ENCODE measurements around the gene DDX18.
A peak's percentile ranks its signal among the peaks of the same experiment; 100 is the strongest.
"Not testable (repeated sequence)": the region's sequence is repeated elsewhere in the genome, so short reads cannot be mapped to it uniquely, and the experiment has no call there.

DDX18 gene

DNA sequence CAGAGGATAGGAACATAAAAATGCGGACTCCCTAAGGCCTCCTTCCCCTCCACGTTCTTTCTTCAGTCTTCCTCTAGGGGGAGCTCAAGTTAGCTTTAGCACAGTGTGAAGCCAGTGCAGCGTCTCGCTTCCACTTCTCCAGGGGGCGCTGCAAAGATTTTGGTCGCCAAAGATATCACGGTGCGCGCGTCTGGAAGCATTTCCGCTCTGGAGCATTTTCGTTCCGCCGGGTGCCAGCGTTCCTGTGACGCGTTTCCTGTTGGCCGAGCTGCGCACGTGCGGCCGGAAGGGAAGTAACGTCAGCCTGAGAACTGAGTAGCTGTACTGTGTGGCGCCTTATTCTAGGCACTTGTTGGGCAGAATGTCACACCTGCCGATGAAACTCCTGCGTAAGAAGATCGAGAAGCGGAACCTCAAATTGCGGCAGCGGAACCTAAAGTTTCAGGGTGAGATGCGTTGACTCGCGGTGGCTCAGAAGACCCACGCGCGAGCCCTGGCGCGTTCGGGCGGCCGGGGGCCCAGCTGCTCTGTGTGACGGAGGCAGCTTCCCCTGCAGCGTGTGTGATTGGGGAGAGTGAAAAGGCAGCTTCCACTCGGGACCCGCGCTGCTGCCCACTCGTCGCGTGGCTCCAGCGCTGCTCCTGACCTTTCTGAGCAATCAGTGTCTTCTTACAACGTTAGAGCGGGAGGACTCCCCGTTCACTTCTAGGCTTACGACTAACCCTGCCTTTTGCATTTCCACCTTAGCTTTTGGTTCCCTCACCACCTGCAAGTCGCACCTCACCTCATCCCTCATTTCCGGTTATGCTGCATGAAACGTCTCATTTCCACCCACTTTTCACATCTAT is at the start of gene DDX18:
DDX18 (plus strand) TSS at position 275 of the 848 bp plus-strand sequence; CDS start at position 362, 87 bp downstream.
- peak; percentile 98 for DNase-seq

DNA sequence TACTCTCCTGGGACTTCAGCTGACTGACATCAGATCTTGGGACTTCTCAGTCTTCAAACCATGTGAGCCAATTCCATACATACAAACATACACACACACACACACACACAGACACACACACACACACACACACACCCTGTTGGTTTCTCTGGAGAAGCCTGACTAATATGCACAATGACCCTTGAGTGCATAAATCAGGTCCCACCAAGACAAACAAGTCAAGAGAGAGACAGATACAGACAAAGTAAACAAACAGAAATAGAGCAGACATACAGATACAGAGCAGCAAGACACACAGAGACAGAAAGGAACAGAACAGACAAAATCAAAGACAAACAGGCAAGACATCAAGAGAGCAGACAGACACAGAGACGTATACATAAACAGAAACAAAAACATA is 43.8 kb upstream of the DDX18 start:
- no peak for DNase-seq

DNA sequence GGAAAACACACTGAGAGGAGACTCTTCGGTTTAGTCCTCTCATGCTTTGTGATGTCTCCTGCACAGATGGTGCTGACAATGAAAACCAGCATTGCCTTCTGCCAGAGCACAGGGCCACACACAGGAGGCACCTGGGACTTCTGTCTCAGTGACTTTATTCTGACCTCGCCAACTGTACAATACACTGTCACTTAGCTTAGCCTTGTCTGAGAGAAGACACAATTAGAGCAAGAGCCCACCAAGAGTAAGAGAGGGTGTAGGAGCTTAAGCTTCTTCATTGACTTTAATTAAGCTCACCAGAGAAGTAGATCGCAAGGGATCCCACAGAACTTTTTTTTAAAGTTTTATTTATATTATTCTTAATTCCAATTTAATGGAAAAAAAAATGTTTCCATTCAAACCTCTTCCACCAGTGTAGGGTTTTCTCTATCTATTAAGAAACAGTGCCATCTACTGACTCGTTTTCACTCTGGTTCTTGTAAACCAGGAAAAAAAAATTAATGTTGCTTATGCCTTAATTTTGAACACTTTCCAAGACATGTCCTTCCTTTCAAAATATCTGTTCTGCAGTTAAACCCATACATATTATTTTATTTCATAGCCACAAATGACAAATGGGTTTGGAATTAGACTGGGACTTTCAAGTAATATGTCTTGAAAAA is 42.4 kb upstream of the DDX18 start:
- no peak for DNase-seq

DNA sequence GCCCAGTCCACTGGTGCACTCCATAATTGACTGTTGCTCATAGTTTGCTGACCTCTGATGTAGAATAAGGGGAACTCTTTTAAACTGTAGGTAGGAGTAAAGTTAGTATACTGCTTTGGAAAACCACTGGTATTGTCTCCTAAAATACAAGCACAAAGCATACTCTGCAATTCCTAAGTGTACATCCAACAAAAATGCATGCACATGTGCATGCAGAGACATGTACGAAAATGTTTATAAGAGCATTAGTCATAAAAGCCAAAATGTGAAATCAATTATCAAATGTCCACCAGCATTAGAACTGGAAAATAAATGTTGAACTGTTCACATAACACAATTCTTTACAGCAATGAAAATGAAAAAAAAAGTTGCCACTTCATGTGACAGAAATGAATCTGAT is 39.8 kb upstream of the DDX18 start:
- DNase-seq: no peak

DNA sequence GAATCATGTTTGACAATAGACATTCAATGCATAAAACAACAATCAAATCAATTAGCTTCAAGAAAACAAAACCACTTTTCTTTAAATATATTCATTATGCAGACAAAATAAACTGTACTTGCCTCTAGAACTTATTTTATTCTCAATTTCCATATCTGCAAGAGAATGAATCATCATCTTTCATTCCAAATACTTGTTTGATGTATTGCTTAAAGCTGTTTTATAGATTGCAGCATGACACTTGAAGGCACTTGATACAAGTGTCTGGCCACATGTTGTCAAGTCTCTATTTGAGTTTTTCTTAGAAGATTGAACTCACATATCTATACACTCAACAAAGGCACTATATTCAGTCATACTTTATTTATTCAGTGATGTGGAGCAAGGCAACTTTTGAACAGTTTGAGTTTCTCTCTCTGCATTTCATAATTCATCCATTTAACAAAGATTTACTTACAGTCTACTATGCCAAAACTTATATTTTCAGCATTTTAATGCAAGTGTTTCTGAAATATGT is 38.7 kb upstream of the DDX18 start:
- DNase-seq: no peak

DNA sequence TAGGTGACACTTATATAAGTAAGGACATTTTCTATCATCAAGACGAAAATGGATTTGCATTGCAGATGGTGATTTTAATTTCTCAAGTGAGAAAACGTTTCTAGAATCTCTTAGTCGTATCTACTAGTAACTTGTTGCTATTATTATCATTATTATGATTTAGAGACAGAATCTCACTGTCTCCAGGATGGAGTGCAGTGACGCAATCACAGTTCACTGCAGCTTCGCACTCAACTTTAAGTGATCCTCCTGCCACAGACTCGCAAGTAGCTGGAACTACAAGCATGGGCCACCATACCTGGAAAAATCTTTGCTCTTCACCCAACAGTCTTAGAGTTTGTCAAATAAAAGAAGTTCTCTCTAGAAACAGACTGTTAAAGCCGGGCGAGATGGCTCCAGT is 37.6 kb upstream of the DDX18 start:
- no peak for DNase-seq

DNA sequence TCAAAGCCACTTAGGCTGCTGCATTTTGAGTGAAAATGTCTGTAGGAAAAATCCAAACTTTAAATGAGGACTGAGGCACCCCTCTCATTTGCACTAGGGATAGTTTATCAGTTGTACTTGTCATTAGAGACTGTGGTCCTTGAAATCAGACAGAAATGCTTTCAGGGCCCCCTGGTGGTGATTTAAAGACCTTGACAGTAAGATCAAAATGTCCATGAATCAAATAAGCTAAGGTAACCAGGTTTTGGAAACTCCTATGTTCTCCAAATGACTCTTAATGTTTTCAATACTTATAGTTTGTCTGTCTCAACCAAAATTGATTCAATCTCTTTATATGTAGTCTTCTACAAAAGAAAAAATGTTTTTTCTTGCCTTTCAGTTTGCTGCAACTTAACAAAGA is 28.8 kb upstream of the DDX18 start:
- no peak for DNase-seq

DNA sequence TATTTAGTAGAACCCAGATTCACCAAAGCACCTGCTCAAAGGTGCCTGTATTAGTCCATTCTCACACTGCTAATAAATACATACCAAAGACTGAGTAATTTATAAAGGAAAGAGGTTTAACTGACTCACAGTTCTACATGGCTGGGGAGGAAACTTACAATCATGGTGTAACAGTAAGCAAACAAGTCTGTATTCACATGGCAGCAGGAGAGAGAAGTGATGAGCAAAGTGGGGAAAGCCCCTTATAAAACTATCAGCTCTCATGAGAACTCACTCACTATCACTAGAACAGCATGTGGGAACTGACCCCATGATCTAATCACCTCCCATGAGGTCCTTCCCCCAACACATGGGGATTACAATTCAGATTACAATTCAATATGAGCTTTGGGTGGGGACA is 28.0 kb upstream of the DDX18 start:
- DNase-seq: no peak

DNA sequence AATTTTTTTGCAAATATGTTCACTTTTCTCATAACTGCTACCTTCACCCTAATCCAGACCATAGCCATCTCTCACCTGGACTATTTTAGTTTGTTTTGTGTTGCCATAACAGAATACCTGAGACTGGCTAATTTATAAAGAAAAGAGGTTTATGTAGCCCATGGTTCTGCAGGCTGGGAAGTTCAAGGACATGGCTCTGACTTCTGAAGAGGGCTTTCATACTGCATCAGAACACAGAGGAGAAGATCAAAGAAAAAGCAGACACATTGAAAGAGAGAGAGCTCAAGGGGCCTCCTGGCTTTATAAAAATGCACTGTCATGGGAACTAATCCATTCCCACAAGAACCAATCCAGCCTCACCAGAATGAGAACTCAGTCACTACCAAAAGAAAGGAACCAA is 25.0 kb upstream of the DDX18 start:
- no peak for DNase-seq

DNA sequence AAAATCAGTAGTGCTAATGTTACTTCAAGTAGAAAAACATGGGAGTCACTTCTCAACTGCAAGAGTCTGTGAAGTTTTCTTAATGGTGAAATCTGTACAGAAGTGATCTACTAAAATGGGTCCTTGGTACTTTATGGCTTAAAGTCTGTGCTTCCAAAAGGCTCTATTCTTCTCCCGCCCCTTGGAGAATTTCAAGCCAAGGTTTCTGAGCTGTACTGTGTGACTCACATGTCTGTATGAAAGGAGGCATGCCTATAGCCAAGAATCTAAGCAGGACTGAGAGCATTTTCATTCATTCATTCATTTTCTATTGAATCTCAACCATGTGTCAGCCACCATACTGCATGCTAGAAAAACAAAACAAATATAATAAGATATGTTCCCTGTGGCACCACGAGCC is 19.8 kb upstream of the DDX18 start:
- DNase-seq: no peak

DNA sequence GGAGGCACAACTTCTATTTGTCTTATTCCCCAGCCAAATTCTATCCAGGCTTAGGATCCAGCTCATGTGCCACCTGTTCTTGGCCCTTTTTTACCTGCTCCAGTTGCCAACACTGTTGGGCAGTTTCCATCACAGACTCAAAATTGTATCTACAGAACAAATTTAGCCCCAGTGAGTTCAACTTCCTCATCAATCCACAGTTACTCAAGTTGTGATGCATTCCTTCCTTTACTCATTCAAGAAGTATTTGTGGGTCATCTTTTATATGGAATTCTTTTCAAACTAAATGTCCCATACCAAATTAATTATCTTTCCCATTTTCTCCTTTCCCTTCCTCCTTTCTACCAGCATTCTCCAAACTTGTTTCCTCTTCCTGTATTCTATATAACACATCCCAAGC is 12.7 kb upstream of the DDX18 start:
- no peak for DNase-seq

DNA sequence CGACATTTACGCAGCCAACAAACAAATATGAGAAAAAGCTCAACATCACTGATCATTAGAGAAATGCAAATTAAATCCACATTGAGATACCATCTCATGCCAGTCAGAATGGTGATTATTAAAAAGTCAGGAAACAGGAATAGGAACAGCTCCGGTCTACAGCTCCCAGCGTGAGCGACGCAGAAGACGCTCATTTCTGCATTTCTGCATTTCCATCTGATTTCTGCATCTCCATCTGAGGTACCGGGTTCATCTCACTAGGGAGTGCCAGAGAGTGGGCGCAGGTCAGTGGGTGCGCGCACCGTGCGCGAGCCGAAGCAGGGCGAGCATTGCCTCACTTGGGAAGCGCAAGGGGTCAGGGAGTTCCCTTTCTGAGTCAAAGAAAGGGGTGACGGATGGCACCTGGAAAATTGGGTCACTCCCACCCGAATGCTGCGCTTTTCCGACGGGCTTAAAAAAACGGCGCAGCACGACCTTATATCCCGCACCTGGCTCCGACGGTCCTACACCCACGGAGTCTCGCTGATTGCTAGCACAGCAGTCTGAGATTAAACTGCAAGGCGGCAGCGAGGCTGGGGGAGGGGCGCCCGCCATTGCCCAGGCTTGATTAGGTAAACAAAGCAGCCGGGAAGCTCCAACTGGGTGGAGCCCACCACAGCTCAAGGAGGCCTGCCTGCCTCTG is 10.7 kb upstream of the DDX18 start:
- DNase-seq: not testable (repeated sequence)

DNA sequence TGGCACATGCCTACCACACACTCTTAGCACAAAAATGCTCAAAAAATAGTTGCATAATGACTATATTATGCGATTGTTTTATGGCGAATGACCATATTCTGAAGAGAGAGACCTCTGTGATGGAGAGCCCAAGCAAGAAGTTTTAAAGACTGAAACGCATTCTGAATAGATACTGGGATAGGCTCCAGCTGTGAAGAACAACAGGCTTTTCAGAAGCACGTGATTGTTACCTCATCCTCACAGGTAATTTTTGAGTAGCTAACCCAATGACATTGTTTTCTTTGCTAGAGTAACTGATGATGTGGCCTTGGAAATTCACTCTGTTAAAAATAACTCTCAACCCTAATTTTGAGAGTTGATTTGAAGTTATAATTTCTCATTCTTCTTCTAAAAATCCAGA is 2.0 kb upstream of the DDX18 start:
- no peak for DNase-seq

DNA sequence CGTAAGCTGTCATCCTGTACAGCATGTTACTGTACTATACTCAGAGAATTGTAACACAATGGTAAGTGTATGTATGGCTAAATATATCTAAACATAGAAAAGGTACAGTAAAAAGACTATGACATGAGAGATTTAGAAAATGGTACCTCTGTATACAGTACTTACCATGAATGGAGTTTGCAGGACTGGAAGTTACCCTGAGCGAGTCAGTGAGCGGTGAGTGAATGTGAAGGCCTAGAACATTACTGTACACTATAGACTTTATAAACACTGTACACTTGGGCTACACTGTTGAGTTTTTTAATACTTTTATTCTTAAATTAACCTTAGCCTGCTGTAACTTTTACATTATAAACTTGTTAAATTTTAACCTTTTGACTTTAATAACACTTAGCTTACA is 1.5 kb downstream of the DDX18 start:
- no peak for DNase-seq

DNA sequence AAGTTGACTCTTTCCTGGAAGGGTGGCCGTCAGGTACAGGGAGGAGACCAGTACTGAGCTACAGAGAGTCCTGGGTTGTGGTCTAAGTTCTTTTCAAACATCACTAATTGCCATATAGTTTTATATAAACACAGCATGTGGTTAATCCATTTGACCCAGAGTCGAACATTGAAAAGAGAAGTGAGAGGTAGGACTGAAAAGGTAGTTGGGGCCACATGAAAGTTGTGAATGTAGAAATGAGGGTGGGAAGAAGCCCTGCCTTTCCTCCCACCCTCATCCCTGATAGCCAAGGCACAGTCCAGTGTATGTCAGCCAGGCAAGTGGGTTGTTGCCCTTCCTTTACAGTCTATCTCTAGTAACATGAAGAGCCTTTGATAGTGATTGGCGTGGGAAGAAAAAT is 4.4 kb downstream of the DDX18 start:
- DNase-seq: no peak

DNA sequence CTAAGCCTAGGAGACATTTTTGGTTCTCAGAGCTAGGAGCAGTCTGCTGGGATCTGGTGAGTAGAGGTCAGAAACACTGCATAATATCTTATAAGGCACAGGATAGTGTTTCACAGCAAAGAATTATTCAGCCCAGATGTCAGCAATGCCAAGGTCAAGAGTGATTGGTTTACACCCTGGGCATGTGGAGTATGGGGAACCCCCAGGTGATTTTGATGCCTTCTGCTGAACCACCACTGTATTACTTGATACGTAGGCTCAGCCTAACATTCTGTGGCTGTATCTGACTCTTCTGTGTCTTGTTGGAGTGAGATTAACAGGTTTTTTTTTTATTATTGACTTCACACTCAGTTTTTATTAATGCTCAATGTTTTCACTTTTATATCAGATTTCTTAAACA is 6.0 kb downstream of the DDX18 start:
- no peak for DNase-seq

DNA sequence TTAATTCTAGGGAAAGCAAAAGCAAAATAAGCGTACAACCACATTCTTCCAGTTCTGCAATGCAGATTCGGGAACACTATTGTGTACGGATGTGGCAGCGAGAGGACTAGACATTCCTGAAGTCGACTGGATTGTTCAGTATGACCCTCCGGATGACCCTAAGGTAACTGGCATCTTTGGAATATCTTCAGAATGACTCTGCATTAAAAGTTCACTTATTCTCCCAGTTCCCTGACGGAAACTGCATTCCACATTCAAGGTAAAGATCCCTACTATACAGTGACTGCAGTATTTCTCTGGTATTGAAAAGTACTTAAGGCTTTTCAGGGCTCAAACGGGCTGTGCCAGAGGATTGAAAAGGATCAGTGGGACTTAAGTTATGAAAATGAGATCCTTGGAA is 10.9 kb downstream of the DDX18 start:
- no peak for DNase-seq

DNA sequence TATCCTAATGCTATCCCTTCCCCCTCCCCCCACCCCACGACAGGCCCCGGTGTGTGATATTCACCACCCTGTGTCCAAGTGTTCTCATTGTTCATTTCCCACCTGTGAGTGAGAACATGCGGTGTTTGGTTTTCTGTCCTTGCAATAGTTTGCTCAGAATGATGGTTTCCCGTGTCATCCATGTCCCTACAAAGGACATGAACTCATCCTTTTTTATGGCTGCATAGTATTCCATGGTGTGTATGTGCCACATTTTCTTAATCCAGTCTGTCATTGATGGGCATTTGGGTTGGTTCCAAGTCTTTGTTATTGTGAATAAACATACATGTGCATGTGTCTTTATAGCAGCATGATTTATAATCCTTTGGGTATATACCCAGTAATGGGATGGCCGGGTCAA is 13.0 kb downstream of the DDX18 start:
- not testable (repeated sequence) for DNase-seq

DNA sequence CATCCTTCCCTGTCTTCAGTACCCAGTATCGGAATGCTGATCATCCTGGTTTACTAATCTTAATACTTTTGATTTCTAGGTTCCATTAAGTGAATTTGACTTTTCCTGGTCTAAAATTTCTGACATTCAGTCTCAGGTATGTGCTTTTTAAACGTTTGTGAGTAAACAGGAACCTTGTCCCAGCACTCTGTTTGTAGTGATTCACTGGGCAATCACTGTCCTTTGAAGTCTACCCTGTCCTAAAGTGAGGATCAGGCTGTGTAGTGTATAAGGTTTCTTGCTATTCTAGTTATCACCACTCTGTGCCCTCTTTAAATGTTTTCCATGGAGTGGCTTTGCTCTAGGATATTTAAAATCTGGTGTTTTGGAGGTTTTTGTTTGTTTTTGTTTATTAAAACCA is 14.4 kb downstream of the DDX18 start:
- DNase-seq: no peak

DNA sequence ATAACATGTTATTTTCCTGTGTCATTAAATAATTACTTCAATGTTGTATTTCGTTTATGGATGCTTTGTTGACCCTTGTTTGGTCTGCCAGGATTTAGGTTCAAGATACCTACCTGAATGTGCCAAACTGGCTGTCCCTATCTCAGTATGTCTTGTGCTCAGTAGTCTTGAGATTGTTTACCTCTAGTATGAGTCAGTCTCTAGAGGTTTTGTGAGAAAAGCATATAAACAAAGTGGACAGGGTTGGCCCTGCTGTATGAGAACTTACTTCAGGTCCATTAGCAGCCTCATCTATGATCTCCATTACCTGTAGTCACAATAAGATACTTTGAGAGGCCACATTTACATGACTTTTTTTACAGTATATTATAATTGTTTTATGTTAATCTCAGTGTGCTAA is 17.8 kb downstream of the DDX18 start:
- DNase-seq: no peak

DNA sequence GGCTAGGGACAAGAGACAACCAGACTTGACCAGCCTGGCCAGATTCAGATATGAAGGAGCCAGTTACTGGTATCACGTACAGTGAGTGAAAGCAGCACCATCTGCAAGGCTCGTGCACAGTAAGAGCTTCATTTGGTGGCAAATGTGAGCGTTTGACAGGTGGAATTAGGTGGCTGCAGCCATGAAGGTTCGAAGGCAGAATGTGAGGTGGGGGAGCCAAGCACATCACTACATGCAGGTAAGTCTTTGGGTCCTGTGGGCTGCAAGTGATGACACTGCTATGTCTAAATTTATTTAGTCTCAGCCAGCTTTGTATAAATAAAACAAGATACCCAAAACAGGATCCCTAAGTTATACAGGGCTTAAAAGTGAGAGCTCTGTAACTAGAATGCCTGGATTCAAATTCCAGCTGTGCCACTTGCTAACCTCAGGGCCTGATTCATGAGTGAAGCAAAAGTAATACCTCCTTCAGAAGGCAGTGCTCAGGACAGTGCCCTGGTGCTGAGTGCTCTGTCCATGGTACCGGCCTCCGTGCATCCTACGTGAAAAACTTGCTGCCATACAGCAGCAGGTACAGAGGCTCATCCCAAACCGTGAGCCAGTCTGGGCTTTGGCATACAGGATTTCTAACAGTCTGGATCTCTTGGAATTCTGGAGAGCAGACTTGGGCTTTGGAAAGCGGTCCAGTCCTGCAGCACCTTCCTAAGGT is 18.6 kb downstream of the DDX18 start:
- peak; percentile 62 for DNase-seq

DNA sequence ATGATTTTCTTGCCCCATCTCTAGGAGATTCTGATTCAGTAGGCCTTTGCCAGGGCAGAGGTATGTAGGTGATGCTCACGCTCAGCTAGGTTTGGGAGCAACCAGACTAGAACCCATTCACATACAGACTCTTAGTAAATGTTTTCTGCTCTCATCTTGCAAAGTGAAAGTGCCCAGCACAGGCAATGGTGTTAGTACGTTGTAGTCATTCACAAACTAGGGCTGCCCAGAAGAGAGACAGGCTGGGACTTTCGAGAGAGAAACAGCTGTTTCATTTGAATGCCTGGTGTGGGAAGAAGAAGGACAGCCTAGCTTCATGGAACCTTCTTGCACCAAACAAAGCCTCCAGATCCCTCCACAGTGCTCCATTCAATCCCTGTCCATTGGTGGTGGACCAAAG is 19.4 kb downstream of the DDX18 start:
- DNase-seq: no peak

DNA sequence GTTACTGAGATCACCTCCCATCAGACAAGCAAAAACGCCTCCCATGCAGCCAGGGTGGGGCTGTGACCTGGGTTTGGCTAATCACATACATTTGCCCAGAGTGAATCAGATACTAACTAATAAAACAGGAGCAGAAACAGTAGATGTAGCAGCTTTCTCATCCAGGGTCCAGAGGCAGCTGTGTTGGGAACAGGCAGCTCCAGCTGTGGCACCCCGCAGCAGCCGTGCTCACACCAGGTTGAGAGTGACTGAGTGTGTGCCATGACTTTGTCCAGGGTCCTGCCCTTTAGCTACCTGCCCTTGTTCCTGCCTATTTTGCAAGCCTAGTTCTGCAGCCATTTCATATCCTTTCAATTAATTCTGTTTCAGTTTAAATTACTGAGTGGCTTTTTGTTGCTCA is 20.5 kb downstream of the DDX18 start:
- DNase-seq: no peak

Data from right forelimb (tissue), 1 donor.